Adrenal gland (tissue), 12 donors: ENCODE measurements around the gene ISL2. TPM values are rescaled to one million over a fixed set of nuclear protein-coding genes. Genes with fewer than 3 reads are reported as not detected.

Source experiments
- DNase-seq, 7 donors: peaks; one replicate each; pipeline ENCODE4 v3.0.0-alpha.2; 2019 to 2020
- H3K27ac ChIP-seq, 5 donors: fragments of 200-600 bp; sonication (generic) in 4 of 5; 1 replicate in 3 of 5; 2 replicates in 2 of 5; pipeline versions ENCODE4 v1.5.1 to v1.8.0; 2016 to 2020; ENCODE audit warnings: mild to moderate bottlenecking in 1 of 5
- H3K27me3 ChIP-seq: fragments of 200-600 bp; 2 replicates; pipeline ENCODE4 v1.8.0; 2021
- H3K36me3 ChIP-seq, 2 donors: fragments of 200-600 bp; replicated peaks in 1 of 2; 1 replicate in 1 of 2; 2 replicates in 1 of 2; pipeline versions ENCODE4 v1.5.1 to v1.8.0; 2018 to 2022
- H3K4me1 ChIP-seq, 2 donors: fragments of 200-600 bp; replicated peaks in 1 of 2; 1 replicate in 1 of 2; 2 replicates in 1 of 2; pipeline versions ENCODE4 v1.5.1 to v1.8.0; 2018 to 2021
- H3K4me3 ChIP-seq, 4 donors: fragments of 200-600 bp; sonication (generic) in 3 of 4; one replicate each; pipeline ENCODE4 v1.5.1; 2016 to 2018
- H3K9me3 ChIP-seq, 3 donors: fragments of 200-600 bp; sonication (generic) in 1 of 3; replicated peaks in 1 of 3; 1 replicate in 2 of 3; 2 replicates in 1 of 3; pipeline versions ENCODE4 v1.5.1 to v1.8.0; 2016 to 2021
- CTCF ChIP-seq, 6 experiments: fragments of 450-650 bp in 4 of 6; fragments of 200-600 bp in 2 of 6; sonication (generic) in 1 of 6; IDR thresholded peaks; 1 replicate in 5 of 6; 2 replicates in 1 of 6; pipeline versions ENCODE4 v1.5.1 to v1.8.0; 2016 to 2021; ENCODE audit warnings: antibody characterized with exemption in 6 of 6, mild to moderate bottlenecking in 2 of 6, moderate library complexity in 1 of 6
- POLR2A ChIP-seq, 2 donors: fragments of 450-650 bp; IDR thresholded peaks; one replicate each; pipeline ENCODE4 v1.6.1; 2017; ENCODE audit warnings: antibody characterized with exemption in 2 of 2, mild to moderate bottlenecking in 2 of 2, moderate library complexity in 1 of 2
- WGBS, 4 donors: extraction: QIAGEN DNeasy Blood & Tissue Kit in 2 of 4; methylation state at CpG; one replicate each; pipeline versions ENCODE4 v1.1.5 to v1.1.7; 2013 to 2017; 5-methylcytosine and 5-hydroxymethylcytosine counted together
- intact Hi-C, 2 donors: fragments of 100-400 bp; cut with DNase I; formaldehyde crosslinking; loops; one replicate each; pipeline versions ENCODE4 v1.14.1 to v1.15.0; 2022 to 2023
- polyA plus RNA-seq, 3 donors: library from polyadenylated mRNA; stranded (reverse); fragments of 200-250 nt in 2 of 3; fragments of 350-450 nt in 1 of 3; fragmentation: Illumina TruSeq in 1 of 3; extraction: RNeasy Lipid Tissue Mini Kit (QIAGEN cat#74804) in 1 of 3; gene quantifications; one replicate each; pipeline ENCODE4 v1.2.3, GENCODE V29; 2013 to 2014
- total RNA-seq, 9 donors: library from RNA; depleted of rRNA in 4 of 9; stranded (reverse); fragments of >200 nt in 4 of 9; fragments of 120-200 nt in 1 of 9; fragmentation: NEBNext Ultra II Directional in 1 of 9; extraction: Animal tissue kit (Norgen Biotek cat#: 25700) in 1 of 9; gene quantifications; one replicate each; pipeline versions ENCODE4 v1.1.0 to v1.2.4, GENCODE V29; 2013 to 2023
- donor health status: healthy with polysubstance abuse.
- donor health status: Bipolar disorder and iron deficiency.
- donor health status: DM: yes; HTN: yes; CAD: no.
- donor health status: DM: no; HTN: no; CAD: no.
- donor health status: DM: no; HTN: no; CAD: no.
- donor health status: DM: yes; HTN: yes; CAD: no.

Gene ISL2
- total and polyA plus RNA-seq, 12 donors = 0.03 to 0.11 TPM; not detected in 10

GRCh38 chr15:76328106-76328696, 8.4 kb upstream of the ISL2 start:
- H3K27me3 ChIP-seq = peaks cover 20% of the 10 kb centered on the region

GRCh38 chr15:76328958-76329357, 7.6 kb upstream of the ISL2 start:
- no peaks in the 10 kb centered on the region for H3K9me3 ChIP-seq
- H3K27ac ChIP-seq = no peak overlapping the region
- intact Hi-C loops = no loop called here
- no peak overlapping the region for H3K4me3 ChIP-seq
- H3K27me3 ChIP-seq = peaks cover 24% of the 10 kb centered on the region
- peak in 1 of 7 donors; percentile 4 for DNase-seq
- TF ChIP-seq CTCF (IDR thresholded peaks at IDR 0.05) = no peak
- no peak for TF ChIP-seq POLR2A (IDR thresholded peaks at IDR 0.05)
- WGBS, 4 donors = 68 to 82% (median 76%) methylated on average over 4 of the region's 4 CpGs
- no peaks in the 10 kb centered on the region for H3K4me1 ChIP-seq
- H3K36me3 ChIP-seq = no peaks in the 10 kb centered on the region

More at GRCh38 chr15:76328106-76328696, 8.4 kb upstream of the ISL2 start:
- no peak overlapping the region for H3K27ac ChIP-seq
- intact Hi-C loops = no loop called here
- no peaks in the 10 kb centered on the region for H3K9me3 ChIP-seq
- TF ChIP-seq CTCF (IDR thresholded peaks at IDR 0.05) = no peak
- H3K36me3 ChIP-seq = no peaks in the 10 kb centered on the region
- DNase-seq = no peak
- H3K4me1 ChIP-seq = no peaks in the 10 kb centered on the region
- no peak overlapping the region for H3K4me3 ChIP-seq
- WGBS, 4 donors = 80 to 86% (median 83%) methylated on average over 8 of the region's 8 CpGs

GRCh38 chr15:76330080-76330680, 6.4 kb upstream of the ISL2 start:
- DNase-seq = peak; percentile 57 to 83 (median 74)
- Histone ChIP-seq H3K27me3 (peaks cover 34% of the 10 kb centered on the region), H3K27ac (no peak overlapping the region), H3K4me1 (no peaks in the 10 kb centered on the region), H3K9me3 (no peaks in the 10 kb centered on the region), H3K4me3 (no peak overlapping the region), H3K36me3 (no peaks in the 10 kb centered on the region)
- TF ChIP-seq CTCF (IDR thresholded peaks at IDR 0.05) = peak; percentile 42 to 77 (median 62)
- no peak for TF ChIP-seq POLR2A (IDR thresholded peaks at IDR 0.05)
- WGBS, 4 donors = 64 to 72% (median 70%) methylated on average over 7 of the region's 7 CpGs
- intact Hi-C loops = loop anchor here in 1 of 2 donors (5.0 kb wide), 1 partner anchor 138 kb away; no protein-coding TSS in a partner anchor

- WGBS, 4 donors = 87 to 100% (median 87%) methylated on average over 1 of the region's 1 CpG; no CpG with 5 or more reads in 1 of the 4 donors
- Histone ChIP-seq H3K27me3 (peaks cover 47% of the 10 kb centered on the region), H3K4me1 (peaks cover 3 to 8% of the 10 kb centered on the region in 2 donors), H3K4me3 (no peak overlapping the region), H3K27ac (no peak overlapping the region), H3K36me3 (no peaks in the 10 kb centered on the region), H3K9me3 (no peaks in the 10 kb centered on the region)
- intact Hi-C loops = loop anchor here in 1 of 2 donors (5.0 kb wide), 1 partner anchor 140 kb away; no protein-coding TSS in a partner anchor
- peak in 1 of 7 donors; percentile 5 for DNase-seq
- TF ChIP-seq CTCF (IDR thresholded peaks at IDR 0.05) = no peak
- TF ChIP-seq POLR2A (IDR thresholded peaks at IDR 0.05) = no peak
Measured at GRCh38 chr15:76332796-76333195, 3.8 kb upstream of the ISL2 start.
